Measurements from ENCODE around the gene ADAM12.

- no peak for TF ChIP-seq CTCF (IDR thresholded peaks at IDR 0.05)
- TF ChIP-seq MAX (IDR thresholded peaks at IDR 0.05; ENCODE audit: low read depth) = no peak
- TF ChIP-seq MXI1 (IDR thresholded peaks at IDR 0.05; ENCODE audit: low read depth, low read length) = no peak
- no peak for TF ChIP-seq RFX5 (IDR thresholded peaks at IDR 0.05; ENCODE audit: low read length)
- no peak for TF ChIP-seq PBX3 (IDR thresholded peaks at IDR 0.05)
- no peak for TF ChIP-seq JUND (IDR thresholded peaks at IDR 0.05)
- TF ChIP-seq POLR2AphosphoS5 (IDR thresholded peaks at IDR 0.05; ENCODE audit: low read depth, low read length) = no peak
- no peak for TF ChIP-seq EP300 (IDR thresholded peaks at IDR 0.05; ENCODE audit: borderline replicate concordance in 1 of 2, low read depth in 1 of 2, low read length in 1 of 2)
- TF ChIP-seq TAF1 (IDR thresholded peaks at IDR 0.05; ENCODE audit: borderline replicate concordance, low read depth, low read length) = no peak
- TF ChIP-seq FOSL2 (IDR thresholded peaks at IDR 0.05; ENCODE audit: borderline replicate concordance, low read depth) = no peak
- TF ChIP-seq TEAD4 (IDR thresholded peaks at IDR 0.05; ENCODE audit: borderline replicate concordance, insufficient read depth) = no peak
- TF ChIP-seq ZBTB33 (IDR thresholded peaks at IDR 0.05; ENCODE audit: borderline replicate concordance, low read depth) = no peak
- TF ChIP-seq CHD2 (IDR thresholded peaks at IDR 0.05; ENCODE audit: low read length, partially characterized antibody) = no peak
- no peak for TF ChIP-seq TCF12 (IDR thresholded peaks at IDR 0.05)
Observed at GRCh38 chr10:126332576-126332975, 55.7 kb downstream of the ADAM12 start.

All from SK-N-SH (cell line).